Panc1 (cell line): Measurements from ENCODE around the gene EYS. TPM values are rescaled to one million over a fixed set of nuclear protein-coding genes. Genes with fewer than 3 reads are reported as not detected.

ENCODE experiments used
- ATAC-seq: fragments of 200-7000 bp; cut with Tn5 transposase; 2 replicates; pipeline ENCODE4 v1.9.1; 2020; ENCODE audit warnings: mild to moderate bottlenecking, moderate library complexity
- BruUV-seq: library from RNA; stranded (reverse); fragments of 400-500 nt; replicated peaks from 2 replicates; lab custom pipeline; 2021; lab: Mats Ljungman, UMichigan
- CTCF ChIA-PET: fragments of 300-600 bp; sonication (Branson Sonifier 250); formaldehyde crosslinking; loops from one replicate; lab custom pipeline; 2022; ENCODE audit warnings: antibody characterized with exemption; lab: Charles Lee
- POLR2A ChIA-PET: fragments of 300-600 bp; sonication (Branson Sonifier 250); formaldehyde crosslinking; loops from one replicate; lab custom pipeline; 2022; ENCODE audit warnings: antibody characterized with exemption; lab: Charles Lee
- DNase-seq: peaks from one replicate; pipeline ENCODE4 v3.0.0-alpha.2; 2010; ENCODE audit warnings: low read depth, low spot score
- H3K27ac ChIP-seq: 2 replicates; pipeline ENCODE4 v1.5.1; 2011; ENCODE audit warnings: mild to moderate bottlenecking, low read length, inconsistent platforms
- H3K27me3 ChIP-seq: fragments of 200-500 bp; sonication (Bioruptor generic); 2 replicates; pipeline ENCODE4 v1.6.0; 2014; ENCODE audit warnings: low read length, inconsistent platforms; ENCODE audit not compliant: control insufficient read depth, insufficient read depth
- H3K36me3 ChIP-seq: fragments of 200-500 bp; sonication (Bioruptor generic); 2 replicates; pipeline ENCODE4 v1.5.1; 2014; ENCODE audit warnings: inconsistent platforms, mild to moderate bottlenecking, low read length, moderate library complexity; ENCODE audit not compliant: control insufficient read depth, insufficient read depth
- H3K4me1 ChIP-seq: 2 replicates; pipeline ENCODE4 v1.5.1; 2011; ENCODE audit warnings: inconsistent platforms, mild to moderate bottlenecking, low read length, moderate library complexity; ENCODE audit not compliant: control insufficient read depth, insufficient read depth
- H3K4me3 ChIP-seq, 2 experiments: 2 replicates each; pipeline ENCODE4 v1.5.1; 2011 to 2012; ENCODE audit warnings: low read depth in 2 of 2, low read length in 2 of 2, mild to moderate bottlenecking in 2 of 2, inconsistent platforms in 1 of 2, moderate library complexity in 1 of 2
- H3K9me3 ChIP-seq: fragments of 200-500 bp; sonication (Bioruptor generic); 2 replicates; pipeline ENCODE4 v1.5.1; 2014; ENCODE audit warnings: low read depth, mild to moderate bottlenecking, inconsistent platforms, low read length, moderate library complexity; ENCODE audit not compliant: control insufficient read depth, insufficient read depth
- CTCF ChIP-seq: fragments of 450-650 bp; IDR thresholded peaks from 2 replicates; pipeline ENCODE4 v1.5.1; 2017; ENCODE audit warnings: mild to moderate bottlenecking
- POLR2AphosphoS5 ChIP-seq: IDR thresholded peaks from 2 replicates; pipeline ENCODE4 v1.6.1; 2012; ENCODE audit warnings: mild to moderate bottlenecking, low read depth, low read length, moderate library complexity
- REST ChIP-seq, 2 experiments: IDR thresholded peaks; 2 replicates each; pipeline ENCODE4 v1.6.1; 2011 to 2012; ENCODE audit warnings: low read depth in 2 of 2, control low read depth in 1 of 2, low read length in 1 of 2, mild to moderate bottlenecking in 1 of 2, moderate library complexity in 1 of 2; ENCODE audit not compliant: insufficient read depth in 1 of 2
- SIN3A ChIP-seq: IDR thresholded peaks from 2 replicates; pipeline ENCODE4 v1.6.1; 2012; ENCODE audit warnings: low read depth, mild to moderate bottlenecking, low read length, moderate library complexity, borderline replicate concordance; ENCODE audit not compliant: insufficient read depth
- TCF7L2 ChIP-seq: IDR thresholded peaks from 2 replicates; pipeline ENCODE4 v1.6.1; 2011; ENCODE audit warnings: mild to moderate bottlenecking, low read depth, low read length, inconsistent platforms
- in situ Hi-C: cut with HindIII; loops from 2 replicates; pipeline ENCODE4 v1.10.0; 2016; ENCODE audit warnings: low sequenced_read_pairs, low pct_unique_long_range_greater_than_20kb
- intact Hi-C: fragments of 100-400 bp; cut with micrococcal nuclease; formaldehyde crosslinking; loops from one replicate; pipeline ENCODE4 v1.10.0; 2022; ENCODE audit not compliant: unreplicated experiment
- total RNA-seq: library from RNA; stranded (reverse); gene quantifications from one replicate; pipeline ENCODE4 v1.2.1, GENCODE V29; 2021; ENCODE audit not compliant: unreplicated experiment

The EYS gene
- total RNA-seq, 1 experiment from 2014 or later, result not detected

- H3K4me1 ChIP-seq, result no peaks in the 10 kb centered on the region
- ATAC-seq (no peak), DNase-seq (no peak)
- TF ChIP-seq SIN3A (no peak), REST (IDR thresholded peaks at IDR 0.05; ENCODE audit: insufficient read depth in 1 of 2, low read depth in 2 of 2, low read length in 1 of 2) (no peak), TCF7L2 (no peak), CTCF (no peak), POLR2AphosphoS5 (no peak)
- intact Hi-C loops, result no loop called here
- H3K27ac ChIP-seq, result no peak overlapping the region
- no TSS peak for BruUV-seq
- no peaks in the 10 kb centered on the region for H3K36me3 ChIP-seq
- in situ Hi-C loops, result no loop called here
- POLR2A ChIA-PET, result no interaction called here
- CTCF ChIA-PET, result no interaction called here
- 0 out of 2 replicates have a peak, but pooled peaks cover 3% of the 10 kb centered on the region for H3K9me3 ChIP-seq
- no peaks in the 10 kb centered on the region for H3K27me3 ChIP-seq
- H3K4me3 ChIP-seq, result no peak overlapping the region
Measured at GRCh38 chr6:65191471-65191870, 515.6 kb downstream of the EYS start.

- CTCF ChIA-PET, result no interaction called here
- no TSS peak for BruUV-seq
- no peaks in the 10 kb centered on the region for H3K36me3 ChIP-seq
- no peak for TF ChIP-seq CTCF
- no peak for TF ChIP-seq SIN3A
- no peak for TF ChIP-seq POLR2AphosphoS5
- no peak for TF ChIP-seq REST (IDR thresholded peaks at IDR 0.05; ENCODE audit: insufficient read depth in 1 of 2, low read depth in 2 of 2, low read length in 1 of 2)
- no peak for TF ChIP-seq TCF7L2
- in situ Hi-C loops, result no loop called here
- H3K27ac ChIP-seq, result no peak overlapping the region
- no peaks in the 10 kb centered on the region for H3K4me1 ChIP-seq
- H3K9me3 ChIP-seq, result 0 out of 2 replicates have a peak, but pooled peaks cover 3% of the 10 kb centered on the region
- no peaks in the 10 kb centered on the region for H3K27me3 ChIP-seq
- DNase-seq (no peak), ATAC-seq (no peak)
- intact Hi-C loops, result no loop called here
- POLR2A ChIA-PET, result no interaction called here
- no peak overlapping the region for H3K4me3 ChIP-seq
Measured at GRCh38 chr6:65189236-65189881, 517.7 kb downstream of the EYS start.
